ENCODE measurements around the gene ALDH1L1.

GRCh38 chr3:126134219-126134975 lies 46.0 kb downstream of the ALDH1L1 start:
- TF ChIP-seq EZH2 (optimal IDR thresholded peaks at IDR 0.05; ENCODE audit: low read depth, low read length), result no peak
- no peak for TF ChIP-seq EZH2phosphoT487 (IDR thresholded peaks at IDR 0.05; ENCODE audit: low read length)
- peak; percentile 78 for TF ChIP-seq CTCF (IDR thresholded peaks at IDR 0.05; ENCODE audit: low read length)
